G401 (cell line): Measurements from ENCODE around the gene GPR135. TPM values are rescaled to one million over a fixed set of nuclear protein-coding genes. Genes with fewer than 3 reads are reported as not detected.
"Not testable (repeated sequence)": the region's sequence is repeated elsewhere in the genome, so short reads cannot be mapped to it uniquely, and the experiment has no call there.

ENCODE experiments used
- DNase-seq: peaks from one replicate; pipeline ENCODE4 v3.0.0-alpha.2; 2015; ENCODE audit warnings: low spot score
- in situ Hi-C: cut with HindIII; loops from 2 replicates; pipeline ENCODE4 v1.10.0; 2016; ENCODE audit warnings: low sequenced_read_pairs, mixed read lengths
- total RNA-seq: library from RNA; depleted of rRNA; stranded (reverse); fragments of >200 nt; shearing (Covaris generic); gene quantifications from 2 replicates; pipeline ENCODE4 v1.2.3, GENCODE V29; 2014

GPR135 gene
- total RNA-seq, 1 experiment from 2014 or later = 0.71 TPM

DNA sequence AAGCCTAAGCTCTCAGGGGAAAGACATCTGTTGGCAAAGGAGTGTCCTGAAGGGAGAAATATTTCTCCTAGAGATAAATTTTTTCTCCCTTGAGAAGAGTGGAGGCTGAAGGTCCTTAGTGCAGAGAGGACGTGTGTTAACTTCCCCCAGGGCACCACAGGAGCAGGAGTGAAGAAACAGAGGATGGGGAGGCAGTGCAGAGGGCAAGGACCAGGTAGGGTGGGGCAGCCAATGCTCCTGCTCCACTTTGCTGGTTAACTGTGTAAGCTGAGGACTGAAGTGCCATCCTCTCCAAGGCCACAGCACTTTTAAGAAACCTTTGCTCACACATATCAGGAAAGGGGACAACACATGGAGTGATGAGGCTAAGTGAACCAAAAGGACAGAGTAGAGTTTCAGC is 15.0 kb upstream of the GPR135 start:
- DNase-seq = no peak
- in situ Hi-C loops = no loop called here

DNA sequence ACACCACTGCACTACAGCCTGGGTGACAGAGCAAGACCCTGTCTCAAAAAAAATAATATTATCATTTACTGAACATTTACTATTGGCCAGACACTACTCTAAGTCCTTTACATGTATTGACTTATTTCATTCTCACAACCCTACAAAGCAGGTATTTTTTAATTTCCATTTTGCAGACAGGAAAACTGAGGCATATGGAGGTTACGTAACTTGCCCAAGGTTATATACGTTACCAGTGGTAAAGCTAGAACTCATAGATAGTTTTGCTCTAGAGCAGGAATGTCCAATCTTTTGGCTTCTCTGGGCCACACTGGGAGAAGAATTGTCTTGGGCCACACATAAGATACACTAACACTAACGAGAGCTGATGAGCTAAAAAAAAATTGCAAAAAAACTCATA is 13.4 kb upstream of the GPR135 start:
- DNase-seq = no peak
- in situ Hi-C loops = no loop called here

DNA sequence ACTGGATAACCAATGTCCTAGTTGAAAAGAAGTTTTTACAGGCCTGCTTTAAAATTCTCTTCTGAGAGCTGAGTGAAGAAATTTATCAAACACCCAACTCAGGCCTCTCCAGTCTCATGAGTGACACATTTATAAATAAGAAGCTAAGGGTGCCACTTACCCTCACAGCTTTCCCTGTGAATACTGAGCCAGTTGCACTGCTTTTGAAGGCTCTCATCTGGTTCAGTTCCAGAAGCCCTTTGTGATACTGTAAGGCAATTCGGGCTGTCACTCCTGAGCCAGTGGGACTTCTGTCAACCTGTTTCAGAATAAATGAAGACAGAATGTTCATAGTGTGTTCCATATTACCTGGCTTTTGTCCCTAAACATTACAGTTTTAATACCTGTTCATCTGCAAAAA is 10.5 kb upstream of the GPR135 start:
- in situ Hi-C loops = no loop called here
- peak; percentile 32 for DNase-seq

DNA sequence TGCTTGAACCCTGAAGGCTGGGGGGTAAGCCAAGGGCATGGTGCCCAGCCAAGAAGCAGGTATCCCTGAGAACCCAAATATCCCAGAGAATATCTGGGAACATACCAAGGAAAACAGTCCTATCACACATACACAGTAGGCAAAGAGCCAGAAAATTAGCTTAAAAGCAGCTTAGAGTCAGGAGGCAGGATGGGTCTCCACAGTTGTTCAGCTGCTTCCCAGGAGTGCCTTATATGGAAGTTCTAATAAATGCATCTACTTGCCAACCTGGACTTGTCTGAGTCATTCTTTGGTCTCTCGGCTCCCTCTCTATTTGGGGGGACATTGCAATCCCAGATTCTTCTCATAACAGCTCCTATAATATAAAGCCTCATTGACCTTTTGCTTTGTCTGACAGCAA is 9.0 kb upstream of the GPR135 start:
- in situ Hi-C loops = no loop called here
- no peak for DNase-seq

DNA sequence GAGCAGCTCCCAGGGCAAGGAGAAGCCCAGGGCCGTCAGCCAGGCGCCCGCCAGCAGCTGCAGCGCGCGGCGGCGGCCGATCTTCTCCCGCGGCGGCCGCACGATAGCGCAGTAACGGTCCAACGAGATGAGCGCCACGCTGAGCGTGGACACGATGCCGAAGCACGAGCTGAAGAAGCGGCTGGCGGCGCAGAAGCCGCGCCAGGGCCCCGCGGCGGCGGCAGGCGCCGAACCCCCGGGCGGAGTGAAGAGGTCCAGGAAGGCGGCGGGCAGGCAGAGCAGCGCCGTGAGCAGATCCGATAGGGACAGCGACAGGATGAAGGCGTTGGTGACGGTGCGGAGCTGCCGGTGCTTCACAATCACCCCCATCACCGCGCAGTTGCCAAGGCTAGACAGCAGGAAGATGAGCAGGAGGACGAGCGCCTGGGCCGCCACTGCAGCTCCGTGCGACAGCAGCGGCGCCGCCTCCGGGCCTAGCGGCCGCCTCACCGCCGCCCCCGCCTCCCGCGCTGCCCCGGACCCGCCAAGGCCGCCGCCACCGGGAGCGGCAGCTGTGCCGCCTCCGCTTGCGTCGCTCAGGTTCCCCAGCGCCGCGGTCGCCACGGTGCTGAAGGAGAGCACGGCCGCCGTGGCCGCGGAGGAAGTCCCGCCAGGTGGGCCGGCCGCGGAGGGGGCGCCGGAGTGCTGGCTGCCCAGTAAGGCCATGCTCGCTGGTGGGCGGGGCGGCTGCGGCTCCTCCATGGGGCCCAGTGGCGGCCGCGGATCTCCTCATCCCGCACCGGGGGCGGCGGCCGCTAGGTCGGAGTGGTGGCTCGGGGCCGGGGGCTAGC is 479 bp downstream of the GPR135 start:
- peak; percentile 71 for DNase-seq
- in situ Hi-C loops = no loop called here

DNA sequence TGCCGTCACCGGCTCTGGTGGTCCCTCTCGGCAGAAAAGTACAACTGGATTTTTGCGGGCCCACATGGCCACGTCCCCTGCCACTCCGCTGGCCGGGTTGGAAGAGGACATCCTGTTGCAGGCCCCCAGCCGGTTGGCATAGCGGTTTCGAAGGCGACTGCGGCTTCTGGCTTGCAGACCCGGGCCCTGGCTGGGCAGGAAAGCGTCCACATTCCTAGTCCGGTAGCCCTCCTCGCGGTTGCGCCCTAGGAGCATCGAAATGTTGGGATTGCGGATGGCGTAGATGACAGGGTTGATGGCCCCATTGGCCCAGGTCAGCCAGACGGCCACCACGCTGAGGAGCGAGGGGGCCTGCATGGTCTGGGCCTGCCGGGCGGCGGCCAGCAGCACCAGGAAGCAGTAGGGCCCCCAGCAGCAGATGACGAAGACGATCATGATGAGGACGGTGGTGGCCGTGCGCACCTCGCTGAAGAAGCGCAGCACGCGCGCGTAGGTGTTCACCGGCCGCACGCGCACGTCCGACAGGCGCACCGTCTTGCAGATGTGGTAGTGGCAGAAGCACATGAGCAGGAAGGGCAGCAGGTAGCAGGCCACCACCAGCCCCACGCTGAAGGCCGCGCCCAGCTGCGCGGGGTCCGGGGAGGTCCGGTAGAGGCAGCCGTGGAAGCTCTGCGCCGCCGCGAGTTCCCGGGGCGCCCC is 1.2 kb downstream of the GPR135 start:
- in situ Hi-C loops = no loop called here

DNA sequence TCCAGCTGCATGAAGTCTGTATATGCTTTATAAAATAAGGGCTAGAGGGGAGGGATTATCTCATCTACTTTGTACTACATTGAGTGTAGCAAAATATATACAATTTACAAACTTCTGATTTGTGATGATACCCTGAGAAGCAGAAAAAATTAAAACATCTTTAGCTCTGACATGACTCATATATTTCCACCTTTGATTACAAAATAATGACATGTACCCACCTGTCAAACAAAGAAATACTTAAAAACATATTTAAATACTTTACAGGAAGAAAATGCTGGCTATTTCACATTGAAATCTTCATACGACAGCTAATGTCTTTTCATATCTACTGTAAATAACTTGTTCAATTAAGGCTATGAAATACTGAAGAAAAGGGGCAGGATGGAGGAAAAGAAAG is 3.3 kb downstream of the GPR135 start:
- no peak for DNase-seq
- in situ Hi-C loops = no loop called here

More for the DNA sequence above, 1.2 kb downstream of the GPR135 start:
- peak; percentile 43 for DNase-seq

DNA sequence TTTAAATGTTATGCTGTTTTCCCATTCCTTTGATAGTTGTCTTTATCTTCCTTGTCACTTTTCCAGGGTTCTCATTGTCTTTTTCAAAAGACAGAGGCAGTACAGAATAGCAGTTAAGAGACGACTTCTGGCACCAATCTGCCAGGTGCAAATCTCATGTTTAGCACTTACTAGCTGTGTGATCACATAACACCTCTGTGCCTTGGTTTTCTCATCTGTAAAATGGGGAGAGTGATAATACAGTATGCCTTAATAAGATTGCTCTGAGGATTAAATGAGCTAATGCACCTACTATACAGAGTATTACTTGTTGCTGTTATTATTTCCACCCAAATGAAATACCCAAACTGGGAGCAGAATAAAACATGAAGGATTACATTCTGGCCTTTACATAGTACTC is 4.8 kb downstream of the GPR135 start:
- DNase-seq = no peak
- in situ Hi-C loops = no loop called here

DNA sequence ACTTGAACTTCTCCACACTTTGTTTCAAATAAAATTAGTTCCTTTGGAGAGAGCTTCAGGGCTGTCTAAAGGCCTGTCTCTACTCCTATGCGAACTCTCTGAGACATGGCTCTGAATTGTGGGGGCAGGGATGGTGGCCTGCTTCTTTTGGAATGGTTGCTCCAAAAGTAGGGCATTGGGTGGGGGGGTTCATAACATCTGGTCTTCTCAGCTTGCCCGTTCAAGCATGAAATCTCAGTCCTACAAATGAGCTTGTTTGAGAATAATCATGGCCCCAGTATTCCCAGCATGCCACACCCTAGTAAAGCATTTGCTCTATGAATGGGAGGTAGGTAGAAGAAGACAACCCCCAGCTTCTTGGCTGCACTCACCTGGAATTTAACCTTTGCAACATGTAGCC is 6.7 kb downstream of the GPR135 start:
- DNase-seq = no peak
- in situ Hi-C loops = no loop called here

DNA sequence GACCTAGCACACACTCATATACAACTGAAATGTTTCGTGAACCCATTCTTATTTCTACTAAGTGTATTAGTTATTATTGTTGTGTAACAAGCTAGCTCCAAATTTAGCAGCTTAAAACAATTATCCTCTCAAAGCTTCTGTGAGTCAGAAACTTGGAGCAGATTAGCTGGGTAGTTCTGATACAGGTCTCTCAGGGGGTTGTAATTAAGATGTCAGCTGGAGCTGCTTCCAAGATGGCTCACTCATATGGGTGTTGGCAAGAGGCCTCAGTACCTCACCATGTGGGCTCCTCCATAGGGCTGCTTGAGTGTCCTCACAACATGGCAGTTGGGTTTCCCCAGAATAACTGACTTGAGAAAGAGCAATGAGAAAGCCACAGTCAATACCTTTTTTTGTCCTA is 9.8 kb downstream of the GPR135 start:
- in situ Hi-C loops = no loop called here
- no peak for DNase-seq

DNA sequence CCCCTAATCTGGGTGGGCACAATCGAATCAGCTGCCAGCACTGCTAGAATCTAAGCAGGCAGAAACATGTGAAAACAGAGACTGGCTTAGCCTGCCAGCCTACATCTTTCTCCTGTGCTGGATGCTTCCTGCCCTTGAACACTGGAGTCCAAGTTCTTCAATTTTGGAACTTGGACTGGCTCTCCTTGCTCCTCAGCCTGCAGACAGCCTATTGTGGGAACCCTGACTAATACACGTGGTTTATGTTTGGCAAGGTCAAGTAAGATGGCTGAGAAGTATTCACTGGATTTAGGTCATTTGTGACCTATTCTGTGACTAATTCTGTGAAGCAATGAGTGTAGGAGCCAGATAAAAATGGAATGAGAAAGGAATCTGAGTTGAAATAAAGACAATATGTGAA is 11.0 kb downstream of the GPR135 start:
- in situ Hi-C loops = no loop called here

DNA sequence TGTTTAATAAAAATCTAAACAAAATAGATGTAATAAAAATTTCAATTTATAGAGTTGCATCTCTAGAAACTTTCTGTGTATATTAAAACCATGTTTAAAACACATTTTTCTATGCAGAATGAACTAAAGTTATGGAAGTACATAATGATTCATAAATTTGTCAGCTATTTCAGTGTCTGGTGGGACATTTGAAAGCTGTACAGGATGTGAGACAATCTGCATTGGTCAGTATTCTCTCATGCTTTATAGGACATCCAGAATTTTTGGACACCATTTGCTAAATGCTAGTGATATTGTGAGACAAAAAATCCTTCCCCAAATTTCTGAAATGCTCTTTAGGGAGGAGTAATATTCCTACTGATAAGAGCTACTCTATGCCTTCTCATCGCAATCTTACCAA is 13.3 kb downstream of the GPR135 start:
- in situ Hi-C loops = no loop called here
- no peak for DNase-seq

More for the DNA sequence above, 11.0 kb downstream of the GPR135 start:
- DNase-seq = no peak

DNA sequence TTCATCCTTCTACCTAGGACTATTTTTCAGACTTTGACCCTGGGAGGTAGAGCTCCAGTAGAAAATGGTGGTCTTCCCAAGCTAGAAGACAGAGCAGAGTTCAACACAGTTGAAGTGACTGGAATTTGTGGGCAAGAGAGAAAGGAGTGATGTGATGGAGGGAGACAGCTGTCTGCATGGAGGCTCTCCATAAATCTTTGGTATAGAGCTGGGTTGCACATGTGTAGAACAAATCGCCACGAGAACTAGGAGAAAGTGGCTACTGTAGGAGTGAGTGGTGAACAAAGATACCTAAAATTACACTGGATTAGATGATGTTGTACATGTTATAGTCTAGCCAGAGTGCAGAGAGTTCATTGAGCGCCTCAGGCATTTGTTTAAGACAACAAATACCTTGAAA is 14.5 kb downstream of the GPR135 start:
- no peak for DNase-seq
- in situ Hi-C loops = no loop called here

DNA sequence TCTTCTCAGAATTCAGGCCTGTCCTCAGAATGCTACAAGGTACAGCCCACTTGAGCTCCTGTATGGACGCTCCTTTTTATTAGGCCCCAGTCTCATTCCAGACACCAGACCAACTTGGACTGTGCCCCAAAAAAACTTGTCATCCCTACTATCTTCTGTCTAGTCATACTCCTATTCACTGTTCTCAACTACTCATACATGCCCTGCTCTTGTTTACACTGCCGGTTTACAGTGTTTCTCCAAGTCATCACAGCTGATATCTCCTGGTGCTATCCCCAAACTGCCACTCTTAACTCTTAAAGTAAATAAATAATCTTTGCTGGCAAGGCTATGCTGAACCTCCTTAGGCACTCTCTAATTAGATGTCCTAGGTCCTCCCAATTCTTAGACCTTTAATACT is 16.5 kb downstream of the GPR135 start:
- DNase-seq = not testable (repeated sequence)
- in situ Hi-C loops = loop anchor here (10.0 kb wide), 1 partner anchor 324 kb away; no protein-coding TSS in a partner anchor

DNA sequence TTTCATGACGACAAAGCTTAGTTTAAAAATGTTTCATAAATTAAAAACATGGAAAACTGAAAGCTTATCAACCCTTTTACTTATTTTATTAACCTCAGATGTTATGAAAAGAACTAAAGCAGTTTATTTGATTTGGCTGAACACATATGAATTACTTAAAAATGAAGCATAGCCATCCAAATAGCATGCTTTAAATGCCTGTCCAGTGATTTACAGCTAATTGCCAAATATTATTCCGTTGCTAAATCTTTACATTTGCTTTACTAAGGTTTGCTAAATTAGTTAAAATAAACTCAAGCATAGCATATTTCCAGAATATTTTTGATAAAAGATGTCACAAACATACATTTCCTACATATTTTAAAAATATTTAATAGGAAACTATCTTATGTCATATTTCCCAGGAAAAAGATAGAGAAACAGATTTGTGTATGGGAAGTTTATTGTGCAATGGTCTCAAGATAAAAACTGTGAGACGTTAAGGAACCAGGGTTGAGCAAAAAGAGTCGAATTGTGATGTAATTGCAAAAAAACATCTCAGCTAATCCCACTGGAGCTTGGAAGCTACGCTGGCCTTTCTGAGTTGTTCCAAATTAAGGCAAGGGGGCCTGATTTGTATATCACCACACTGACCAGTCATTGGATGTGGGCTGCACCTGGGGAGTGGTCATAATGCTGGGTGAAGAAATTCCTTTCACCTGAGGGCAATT is 25.8 kb downstream of the GPR135 start:
- no peak for DNase-seq
- in situ Hi-C loops = no loop called here

DNA sequence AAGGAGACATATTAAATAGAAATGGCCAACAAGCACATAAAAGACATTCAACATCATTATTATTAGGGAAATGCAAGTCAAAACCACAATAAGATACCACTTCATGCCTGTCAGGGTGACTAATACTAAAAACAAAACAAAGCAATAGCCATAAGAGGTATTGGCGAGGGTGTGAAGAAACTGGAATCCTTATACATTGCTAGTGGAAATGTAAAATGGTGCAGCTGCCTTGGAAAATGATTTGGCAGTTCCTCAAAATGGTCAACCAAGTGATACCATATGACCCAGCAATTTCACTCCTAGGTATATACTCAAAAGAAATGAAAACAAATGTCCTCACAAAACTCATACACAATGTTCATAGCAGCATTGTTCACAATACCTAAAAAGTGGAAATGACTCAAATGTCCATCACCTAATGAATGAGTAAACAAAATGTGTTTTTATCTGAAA is 27.0 kb downstream of the GPR135 start:
- DNase-seq = no peak
- in situ Hi-C loops = no loop called here

DNA sequence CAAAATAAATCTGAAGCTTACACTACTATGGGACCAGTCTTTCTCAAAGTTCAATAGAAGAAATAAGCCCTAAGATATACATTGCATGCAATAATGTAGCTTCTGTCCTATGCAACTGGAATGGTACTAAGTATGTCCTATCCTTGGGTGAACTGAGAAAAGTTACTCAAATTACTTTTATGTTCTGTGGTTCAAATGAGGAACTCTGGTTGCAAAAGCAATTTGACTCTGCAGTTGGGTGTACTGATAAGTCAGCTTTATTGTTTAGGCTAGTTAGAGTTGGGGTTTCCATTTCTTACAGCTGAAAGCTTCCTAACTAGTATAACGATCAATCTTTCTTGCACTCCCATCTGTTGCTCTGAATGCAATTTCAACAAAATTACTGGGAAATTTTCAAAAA is 29.2 kb downstream of the GPR135 start:
- in situ Hi-C loops = no loop called here
- no peak for DNase-seq

DNA sequence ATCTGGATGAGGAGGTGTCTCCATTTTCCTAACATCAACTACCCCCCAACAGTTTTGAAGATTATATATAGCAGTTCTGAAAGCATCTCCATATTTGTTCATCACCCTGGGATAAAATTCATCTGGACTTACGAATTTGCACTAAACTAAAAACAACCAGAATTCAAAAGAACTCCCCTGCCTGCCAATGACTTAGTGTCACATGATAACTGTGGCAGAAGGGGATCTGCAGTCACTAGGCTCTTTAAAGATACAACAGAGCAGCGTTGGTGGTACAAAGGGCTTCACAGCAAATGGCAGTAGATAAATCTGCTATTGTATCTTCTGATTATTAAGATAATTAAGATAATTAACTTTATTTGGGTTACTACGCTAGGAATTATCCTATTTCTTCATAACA is 30.1 kb downstream of the GPR135 start:
- in situ Hi-C loops = no loop called here
- DNase-seq = no peak

DNA sequence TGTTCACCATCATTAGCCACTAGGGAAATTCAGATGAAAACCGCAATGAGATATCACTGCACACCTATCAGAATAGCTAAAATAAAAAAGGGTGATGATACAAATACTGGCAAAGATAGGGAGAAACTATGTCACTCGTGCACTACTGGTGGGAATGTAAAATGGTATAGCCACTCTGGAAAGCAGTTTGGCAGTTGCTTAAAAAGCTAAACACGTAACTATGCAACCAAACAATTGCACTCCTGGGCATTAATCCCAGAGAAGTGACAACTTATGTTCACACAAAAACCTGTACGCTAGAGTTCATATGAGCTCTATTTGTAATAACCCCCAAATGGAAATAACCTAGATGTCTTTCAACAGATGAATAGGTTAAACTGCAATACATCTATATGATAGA is 35.4 kb downstream of the GPR135 start:
- in situ Hi-C loops = no loop called here

DNA sequence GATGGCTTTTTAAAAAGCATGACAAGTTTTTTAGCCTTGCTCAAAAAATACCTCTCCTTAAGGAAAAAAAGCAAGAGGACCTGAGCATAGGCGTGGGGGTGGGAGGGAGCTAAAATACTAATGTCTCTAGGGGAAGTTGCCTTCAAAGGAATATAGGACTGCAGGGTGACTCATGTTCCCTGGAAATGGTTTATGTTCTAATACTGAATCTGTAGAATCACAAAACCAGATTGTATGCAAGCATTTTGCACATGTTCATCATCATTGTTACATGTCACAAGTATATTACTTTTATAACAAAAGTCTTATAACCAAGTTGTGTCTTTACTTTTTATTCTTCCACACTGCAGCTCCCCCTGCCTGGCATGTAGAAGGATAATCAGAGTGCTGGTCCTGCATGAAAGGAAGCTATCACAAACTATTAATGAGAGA is 36.6 kb downstream of the GPR135 start:
- in situ Hi-C loops = no loop called here
- no peak for DNase-seq

More for the DNA sequence above, 35.4 kb downstream of the GPR135 start:
- no peak for DNase-seq
